GOT3 (cell line): ENCODE data around the gene THOC5.
"Not testable (repeated sequence)": the region's sequence is repeated elsewhere in the genome, so short reads cannot be mapped to it uniquely, and the experiment has no call there.

ENCODE experiments used
- DNase-seq: peaks from one replicate; lab custom pipeline; 2025; ENCODE audit warnings: mixed read lengths; lab: John Stamatoyannopoulos, UW

Gene THOC5

DNA sequence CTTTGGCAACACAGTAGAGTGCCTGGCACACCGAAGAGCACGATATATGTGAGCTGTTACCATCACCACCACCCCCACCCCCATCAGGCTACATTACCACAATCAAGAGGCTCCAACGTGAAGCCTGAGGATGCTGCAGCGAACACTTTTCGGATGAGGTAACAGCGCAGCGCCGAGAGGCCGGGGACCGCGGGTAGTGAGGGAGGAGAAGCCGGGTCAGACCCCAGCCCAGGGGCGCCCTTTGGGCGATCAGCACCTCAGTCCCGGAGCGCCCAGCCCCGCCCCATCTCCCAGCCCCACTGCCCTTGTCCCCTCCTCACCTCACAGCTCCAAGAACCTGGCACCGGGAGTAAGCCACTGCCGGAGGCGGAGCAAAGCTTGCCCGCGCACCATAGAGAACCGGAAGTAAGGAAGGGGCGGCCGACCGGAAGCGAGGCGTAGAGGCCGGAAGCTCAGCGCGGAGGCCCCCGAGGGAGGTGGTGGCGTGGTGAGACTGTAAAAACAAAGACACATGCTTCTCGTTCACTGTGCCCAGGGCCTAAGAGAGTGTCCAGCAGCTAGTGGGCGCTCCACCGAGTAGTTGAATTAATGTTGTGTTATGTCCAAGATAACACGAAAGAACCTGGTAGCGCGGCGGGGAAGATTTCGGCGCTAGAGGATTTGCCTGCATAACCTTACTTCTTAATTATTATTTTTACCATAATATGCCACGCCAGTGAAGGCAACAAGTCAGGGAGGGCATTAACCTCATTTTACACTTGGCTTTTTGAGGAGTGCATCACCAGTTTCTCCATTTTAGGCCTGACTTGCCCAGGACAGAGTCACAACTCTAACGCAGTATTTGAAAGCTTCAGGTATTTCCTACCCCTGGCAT, at the start of gene THOC5:
Gene THOC5 (minus strand): TSS at position 407 of the 874 bp plus-strand sequence. CDS start 4,610 bp downstream, outside the sequence.
- peak; percentile 83 for DNase-seq

DNA sequence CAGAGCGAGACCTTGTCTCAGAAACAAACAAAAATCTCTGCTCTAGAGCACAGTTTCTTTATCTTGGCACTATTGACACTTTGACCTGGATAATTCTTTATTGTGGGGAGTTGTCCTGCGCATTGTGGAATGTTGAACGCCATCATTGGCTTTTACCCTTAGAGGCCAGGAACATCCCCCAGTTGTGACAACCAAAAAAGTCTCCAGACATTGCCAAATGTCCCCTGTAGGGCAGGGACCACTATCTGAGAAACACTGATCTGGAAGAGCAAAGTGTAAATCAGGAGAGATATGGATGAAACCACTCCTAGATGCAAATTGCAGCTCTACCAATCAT, 45.1 kb upstream of the THOC5 start:
- DNase-seq: no peak

DNA sequence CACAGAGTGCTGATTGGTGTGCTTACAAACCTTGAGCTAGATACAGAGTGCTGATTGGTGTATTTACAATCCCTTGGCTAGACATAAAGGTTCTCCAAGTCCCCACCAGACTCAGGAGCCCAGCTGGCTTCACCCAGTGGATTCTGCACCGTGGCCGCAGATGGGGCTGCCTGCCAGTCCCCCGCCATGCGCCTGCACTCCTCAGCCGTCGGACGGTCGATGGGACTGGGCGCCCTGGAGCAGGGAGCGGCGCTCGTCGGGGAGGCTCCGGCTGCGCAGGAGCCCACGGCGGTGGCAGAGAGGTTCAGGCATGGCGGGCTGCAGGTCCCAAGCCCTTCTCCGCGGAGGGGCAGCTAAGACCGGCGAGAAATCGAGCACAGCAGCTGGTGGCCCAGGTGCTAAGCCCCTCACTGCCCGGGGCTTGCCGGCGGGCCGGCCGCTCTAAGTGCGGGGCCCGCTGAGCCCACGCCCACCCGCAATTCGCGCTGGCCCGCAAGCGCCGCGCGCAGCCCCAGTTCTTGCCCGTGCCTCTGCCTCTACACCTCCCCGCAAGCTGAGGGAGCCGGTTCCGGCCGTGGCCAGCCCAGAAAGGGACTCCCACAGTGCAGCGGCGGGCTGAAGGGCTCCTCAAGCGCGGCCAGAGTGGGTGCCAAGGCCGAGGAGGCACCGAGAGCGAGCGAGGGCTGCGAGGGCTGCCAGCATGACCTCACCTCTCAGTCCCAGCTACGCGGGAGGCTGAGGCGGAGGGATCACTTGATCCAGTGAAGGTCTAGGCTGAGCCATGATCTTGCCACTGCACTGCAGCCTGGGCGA, 44.5 kb upstream of the THOC5 start:
- not testable (repeated sequence) for DNase-seq

GRCh38 chr22:29596408-29596807, 42.9 kb upstream of the THOC5 start:
- no peak for DNase-seq

- not testable (repeated sequence) for DNase-seq
These were observed 40.9 kb upstream of the THOC5 start for GRCh38 chr22:29594447-29594846.

GRCh38 chr22:29593923-29594322, 40.4 kb upstream of the THOC5 start:
- no peak for DNase-seq

DNA sequence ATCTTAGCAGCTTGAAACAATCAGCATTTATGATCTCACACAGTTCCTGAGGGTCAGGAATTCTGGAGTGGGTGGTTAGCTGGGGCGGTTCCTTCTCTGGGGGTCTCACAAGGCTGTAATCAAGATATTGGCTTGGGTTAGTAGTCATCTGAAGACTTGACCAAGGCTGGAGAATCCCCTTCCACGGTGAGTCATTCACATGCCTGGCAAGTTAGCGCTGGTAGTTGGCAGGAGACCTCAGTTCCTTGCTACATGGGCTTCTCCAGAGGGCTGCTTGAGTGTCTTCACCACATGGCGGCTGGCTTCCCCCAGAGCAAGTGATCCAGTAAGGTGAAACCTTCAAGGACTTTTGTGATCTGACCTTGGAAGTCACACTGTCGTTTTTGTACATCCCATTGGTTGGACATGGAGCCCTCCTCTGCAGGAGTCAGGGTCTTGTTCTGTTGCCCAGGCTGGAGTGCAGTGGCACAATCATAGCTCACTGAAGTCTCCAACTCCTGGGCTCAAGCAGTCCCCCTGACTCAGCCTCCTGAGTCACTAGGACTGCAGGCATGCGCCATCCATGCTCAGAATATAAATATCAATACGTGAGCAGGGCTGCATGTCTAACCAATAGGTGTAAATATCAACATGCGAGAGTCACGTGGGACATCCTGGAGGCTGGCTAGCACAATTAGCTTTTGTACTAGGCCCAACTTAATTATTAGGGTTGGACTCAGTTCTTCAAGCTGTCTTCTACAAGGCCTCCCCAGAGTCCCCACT, 34.6 kb upstream of the THOC5 start:
- DNase-seq: peak; percentile 43

GRCh38 chr22:29586193-29586705, 32.7 kb upstream of the THOC5 start:
- not testable (repeated sequence) for DNase-seq

DNA sequence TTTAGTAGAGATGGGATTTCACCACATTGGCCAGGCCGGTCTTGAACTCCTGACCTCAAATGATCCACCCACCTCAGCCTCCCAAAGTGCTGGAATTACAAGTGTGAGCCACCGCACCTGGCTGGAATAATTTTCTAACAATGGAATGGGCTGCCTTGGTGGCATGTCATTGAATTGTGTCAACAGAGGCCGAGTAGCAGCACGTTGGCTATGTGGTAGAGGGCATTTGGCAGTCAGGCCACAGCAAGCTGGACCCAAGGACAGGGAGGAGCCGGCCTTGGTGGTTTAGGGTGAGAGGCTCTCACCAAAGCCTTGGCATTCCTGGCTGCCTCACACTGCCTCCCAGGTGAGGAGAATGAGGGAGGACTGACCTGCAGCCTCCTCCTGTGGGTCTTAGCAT, 31.4 kb upstream of the THOC5 start:
- no peak for DNase-seq

- DNase-seq: no peak
These were observed 28.2 kb upstream of the THOC5 start for GRCh38 chr22:29581799-29582198.

GRCh38 chr22:29580200-29580810, 26.7 kb upstream of the THOC5 start:
- DNase-seq: no peak

DNA sequence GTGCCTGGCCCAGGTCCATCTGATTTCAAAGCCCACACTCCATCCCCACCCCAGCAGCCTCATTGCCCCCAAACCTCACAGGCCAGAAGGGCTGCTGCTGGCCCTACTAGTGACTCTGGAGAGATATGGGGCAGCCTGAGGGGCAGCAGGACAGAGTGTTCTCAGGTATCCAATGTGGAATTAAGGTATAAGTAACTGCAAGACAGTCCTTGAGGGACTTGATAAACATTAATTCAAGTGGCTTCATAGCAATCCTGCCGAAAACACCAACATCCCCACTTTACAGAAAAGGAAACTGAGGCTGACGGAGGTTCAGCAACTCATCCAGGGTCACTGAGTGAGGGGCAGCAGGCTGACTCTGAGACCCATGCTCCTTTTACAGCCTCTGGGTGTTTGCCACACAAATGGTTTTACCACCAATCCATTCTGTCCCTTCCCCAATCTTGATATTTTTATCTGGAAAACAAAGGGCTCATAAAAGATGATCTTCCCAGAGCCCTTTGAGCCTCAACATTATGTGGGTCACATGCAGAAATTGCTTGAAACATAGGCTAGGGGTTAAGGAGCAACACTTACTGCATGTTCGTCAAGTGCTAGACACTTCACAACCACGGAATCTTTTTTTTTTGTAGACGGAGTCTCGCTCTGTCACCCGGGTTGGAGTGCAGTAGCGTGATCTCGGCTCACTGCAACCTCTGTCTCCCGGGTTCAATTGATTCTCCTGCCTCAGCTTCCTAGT, 25.1 kb upstream of the THOC5 start:
- DNase-seq: no peak

DNA sequence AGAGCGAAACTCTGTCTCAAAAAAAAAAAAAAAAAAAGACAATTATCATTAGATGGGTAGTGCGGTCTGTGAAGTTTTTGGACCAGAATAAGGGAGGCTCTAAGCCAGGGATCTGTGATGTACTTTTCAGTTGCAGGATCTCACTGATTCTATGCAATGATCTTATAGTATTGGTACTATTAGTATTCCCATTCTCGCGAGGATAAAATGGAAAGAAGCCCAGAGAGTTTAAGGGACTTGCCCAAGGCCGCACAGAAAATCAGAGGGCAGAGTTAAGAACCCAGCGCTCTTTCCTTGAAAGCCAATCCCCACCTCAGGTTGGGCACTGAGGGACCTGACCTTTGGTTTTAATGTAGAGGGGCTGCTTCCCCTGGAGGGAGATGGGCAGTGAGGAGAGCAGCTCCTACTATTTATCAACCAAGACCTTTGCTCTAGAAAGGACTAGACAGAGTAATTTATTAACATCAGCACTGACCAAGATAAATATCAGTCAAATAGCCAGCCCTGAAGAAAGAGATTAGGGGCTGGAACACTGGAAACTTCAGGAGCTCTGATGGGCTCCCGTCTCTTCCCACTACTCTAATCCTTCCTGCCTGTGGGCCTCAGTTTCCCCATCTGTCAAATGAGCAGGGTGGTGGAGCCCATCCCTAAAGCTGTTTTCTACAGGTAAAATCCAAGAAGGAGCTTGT, 21.3 kb upstream of the THOC5 start:
- DNase-seq: no peak

- DNase-seq: no peak
These were observed 17.5 kb upstream of the THOC5 start for GRCh38 chr22:29570912-29571549.

DNA sequence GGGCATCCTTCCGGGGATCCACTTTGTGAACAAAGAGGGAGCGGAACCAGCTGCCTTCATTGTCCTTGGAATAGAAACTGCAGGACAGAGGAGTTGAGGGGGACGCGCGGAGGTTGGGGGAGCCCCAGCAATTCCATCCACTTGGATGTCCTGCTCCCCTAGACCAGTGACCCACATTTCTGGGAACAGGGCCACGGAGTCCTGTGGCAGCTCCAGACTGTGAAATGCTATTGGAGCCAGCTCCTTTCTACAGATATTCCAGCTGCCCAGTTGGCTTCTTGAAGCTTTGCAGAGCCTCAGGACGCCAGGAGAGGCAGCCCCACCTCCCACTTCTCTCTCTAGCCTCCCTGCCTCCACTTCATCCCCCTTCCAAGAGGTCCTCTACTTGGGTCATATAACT, 16.9 kb upstream of the THOC5 start:
- DNase-seq: no peak

- DNase-seq: no peak
These were observed 15.6 kb upstream of the THOC5 start for GRCh38 chr22:29569011-29569678.

DNA sequence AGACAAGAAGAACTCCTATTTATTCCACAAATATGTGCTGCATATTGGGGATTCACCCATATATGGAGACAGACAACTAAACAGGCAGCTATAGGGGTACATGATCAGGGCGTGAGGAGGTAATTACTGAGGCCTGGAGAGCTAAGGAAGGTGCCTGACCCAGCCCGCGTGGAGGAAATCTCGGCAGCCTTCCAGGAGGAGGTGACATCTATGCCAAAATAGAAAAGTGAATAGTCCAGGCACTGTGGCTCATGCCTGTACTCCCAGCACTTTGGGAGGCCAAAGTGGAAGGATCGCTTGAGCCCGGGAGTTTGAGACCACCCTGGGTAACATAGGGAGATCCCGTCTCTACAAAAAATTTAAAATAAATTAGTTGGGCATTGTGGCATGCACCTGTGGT, 13.8 kb upstream of the THOC5 start:
- no peak for DNase-seq

DNA sequence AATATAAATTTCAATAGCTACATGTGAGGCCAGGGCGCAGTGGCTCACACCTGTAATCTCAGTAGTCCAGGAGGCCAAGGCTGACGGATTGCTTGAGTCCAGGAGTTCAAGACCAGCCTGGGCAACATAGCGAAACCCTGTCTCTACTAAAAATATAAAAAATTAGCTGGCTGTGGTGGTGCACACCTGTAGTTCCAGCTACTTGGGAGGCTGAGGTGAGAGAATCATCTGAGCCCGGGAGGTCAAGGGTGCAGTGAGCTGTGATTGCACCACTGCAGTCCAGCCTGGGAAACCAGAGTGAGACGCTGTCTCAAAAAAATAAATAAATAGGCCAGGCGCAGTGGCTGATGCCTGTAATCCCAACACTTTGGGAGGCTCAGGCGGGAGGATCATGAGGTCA, 13.0 kb upstream of the THOC5 start:
- DNase-seq: not testable (repeated sequence)
